Raji (cell line): ENCODE measurements around the gene NACC1.

Experiments used
- POLR2A ChIP-seq: IDR thresholded peaks from 2 replicates; pipeline ENCODE4 v1.6.1; 2011; ENCODE audit warnings: low read depth, low read length, control low read depth; ENCODE audit not compliant: insufficient read depth

Gene NACC1

DNA sequence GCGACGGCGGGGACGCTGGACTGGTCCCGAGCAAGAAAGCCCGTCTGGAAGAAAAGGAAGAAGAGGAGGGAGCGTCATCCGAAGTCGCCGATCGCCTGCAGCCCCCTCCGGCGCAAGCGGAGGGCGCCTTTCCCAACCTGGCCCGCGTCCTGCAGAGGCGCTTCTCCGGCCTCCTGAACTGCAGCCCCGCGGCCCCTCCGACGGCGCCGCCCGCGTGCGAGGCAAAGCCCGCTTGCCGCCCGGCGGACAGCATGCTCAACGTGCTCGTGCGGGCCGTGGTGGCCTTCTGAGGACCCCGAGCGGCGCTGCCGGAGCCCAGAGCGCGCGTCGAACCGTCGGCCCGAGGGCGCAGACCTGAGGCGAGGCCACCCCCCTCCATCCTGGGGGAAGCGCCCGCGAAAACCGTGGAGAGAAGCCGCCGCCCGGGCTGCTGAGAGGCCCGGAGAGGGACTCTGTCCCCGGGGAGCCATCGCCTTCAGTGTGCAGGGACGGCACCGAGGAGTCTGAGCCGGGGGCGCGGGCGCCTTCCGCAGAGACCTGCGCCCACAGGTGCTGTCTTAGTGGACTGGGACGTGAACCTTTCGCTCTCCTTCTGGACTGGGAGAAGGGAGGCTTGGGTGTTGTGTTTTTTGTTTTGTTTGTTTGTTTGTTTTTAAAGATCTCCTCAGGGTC, 35.6 kb downstream of the NACC1 start:
- peak; percentile 4; the same call in 1 of the 2 replicates for TF ChIP-seq POLR2A

DNA sequence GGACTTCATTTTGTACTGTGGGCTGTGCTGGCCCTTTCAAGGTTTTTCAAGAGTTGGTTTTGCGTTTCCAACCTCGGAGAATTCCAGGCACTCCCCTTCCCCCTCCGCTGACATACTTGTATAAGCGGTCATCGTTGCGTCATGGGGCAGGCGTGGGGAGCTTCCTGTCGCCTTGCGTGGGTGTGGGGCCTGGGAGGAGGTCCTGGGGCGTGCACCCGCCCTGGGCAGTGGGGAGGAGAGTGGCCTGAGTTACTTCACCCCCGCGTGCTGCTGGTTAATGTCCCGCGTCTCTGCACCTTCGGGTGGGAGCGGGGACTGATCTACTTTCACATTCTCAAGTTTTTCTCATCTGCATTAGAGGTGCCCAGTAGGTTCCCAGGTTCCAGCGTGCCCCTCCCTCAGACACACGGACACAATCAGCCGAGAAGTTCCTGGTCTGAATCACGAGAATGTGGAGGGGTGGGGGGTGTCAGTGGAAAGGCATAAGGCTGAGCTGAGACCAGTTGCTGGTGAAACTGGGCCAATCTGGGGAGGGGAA, 36.2 kb downstream of the NACC1 start:
- peak; percentile 18; the same call in 1 of the 2 replicates for TF ChIP-seq POLR2A

DNA sequence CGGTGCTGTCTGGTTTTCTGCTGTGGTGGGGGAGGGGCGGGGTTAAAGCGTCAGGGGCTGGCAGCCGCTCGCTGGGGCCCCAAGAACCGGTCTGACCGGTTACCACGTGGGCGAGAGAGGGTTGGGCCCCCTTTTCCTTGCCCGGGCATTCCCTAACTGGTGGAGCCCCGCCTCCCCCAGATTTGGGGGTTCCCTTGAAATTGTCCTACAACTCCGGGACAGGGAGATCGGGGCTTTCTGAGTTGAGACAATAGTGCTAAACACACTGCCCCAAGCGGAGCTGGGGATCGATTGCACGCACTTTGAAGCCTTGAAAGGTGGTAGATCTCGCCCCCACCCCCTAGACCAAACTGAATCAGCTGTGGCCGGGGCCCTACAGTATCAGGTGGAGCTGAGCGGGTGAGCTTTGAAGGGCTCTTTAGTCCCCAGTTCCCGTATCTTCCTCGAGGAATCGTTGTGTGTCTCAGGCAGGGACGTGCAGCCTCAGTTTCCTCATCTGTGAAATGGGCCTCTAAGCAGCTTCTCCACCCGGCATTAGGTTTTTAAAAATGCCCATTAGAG, 36.9 kb downstream of the NACC1 start:
- TF ChIP-seq POLR2A = no peak; the same call in none of the 2 replicates

GRCh38 chr19:13155472-13156359, 37.7 kb downstream of the NACC1 start:
- TF ChIP-seq POLR2A = 0 out of 2 replicates have a peak, but pooled peaks have one; percentile 6

DNA sequence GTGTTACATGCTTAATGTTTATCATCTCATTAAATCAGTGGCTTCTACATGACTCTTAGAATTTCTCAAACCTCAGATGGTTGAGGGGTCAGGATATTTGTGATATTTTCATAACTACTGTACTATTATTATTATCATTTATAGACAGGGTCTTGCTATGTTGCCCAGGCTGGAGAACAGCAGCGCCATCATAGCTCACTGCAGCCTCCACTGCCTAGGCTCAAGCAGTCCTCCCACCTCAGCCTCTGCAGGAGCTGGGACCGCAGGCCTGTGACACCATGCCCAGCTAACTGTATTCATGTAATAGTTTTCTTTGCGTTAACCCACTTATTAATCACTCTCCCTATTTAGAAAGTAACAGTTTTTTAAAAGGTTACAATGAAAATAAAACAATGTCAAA, 41.6 kb downstream of the NACC1 start:
- TF ChIP-seq POLR2A = no peak

- TF ChIP-seq POLR2A = no peak
Observed at GRCh38 chr19:13160557-13160956, 42.5 kb downstream of the NACC1 start.

DNA sequence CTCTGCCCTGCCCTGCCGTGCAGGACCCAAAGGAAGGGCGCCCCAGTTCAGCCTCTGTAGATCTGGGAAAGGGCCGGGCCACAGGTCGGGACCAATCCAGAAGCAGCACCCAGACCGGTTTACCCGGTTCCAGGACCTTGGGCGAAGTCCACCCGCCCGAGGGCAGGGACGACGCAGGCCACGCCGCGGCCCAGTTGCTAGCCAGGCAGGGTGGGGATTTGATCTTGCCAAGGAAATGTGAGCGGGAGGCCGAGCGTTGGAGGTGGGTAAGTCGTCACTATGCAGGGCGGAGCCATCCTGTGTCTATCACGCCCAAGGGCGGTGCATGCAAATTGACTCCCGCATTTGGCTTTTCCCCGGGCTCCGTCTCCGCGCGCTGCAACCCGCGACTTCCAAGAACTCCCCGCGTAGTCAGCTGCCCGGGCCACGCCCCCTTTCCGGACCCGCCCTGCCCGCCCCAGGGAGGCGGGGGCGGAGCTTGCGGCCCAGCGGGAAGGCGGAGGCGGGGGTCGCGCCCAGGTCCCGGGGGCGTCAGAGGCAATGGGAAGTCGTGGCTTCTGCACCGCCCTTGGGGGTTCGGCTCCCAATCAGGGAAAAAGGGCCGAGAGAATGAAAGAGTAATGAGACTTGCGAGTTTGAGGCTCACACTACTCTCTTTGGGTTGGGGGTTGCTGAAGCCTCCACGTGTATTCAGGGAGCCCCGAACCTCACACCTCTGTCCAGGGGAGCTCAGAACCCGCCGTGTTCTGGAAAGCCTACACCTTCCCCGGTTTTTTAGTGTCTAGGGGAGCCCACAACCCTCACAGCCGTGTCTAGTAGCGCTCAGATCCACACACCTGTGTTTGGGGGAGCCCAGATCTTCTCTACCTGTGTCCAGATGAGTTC, 44.9 kb downstream of the NACC1 start:
- TF ChIP-seq POLR2A = peak; percentile 54; the same call in 1 of the 2 replicates

DNA sequence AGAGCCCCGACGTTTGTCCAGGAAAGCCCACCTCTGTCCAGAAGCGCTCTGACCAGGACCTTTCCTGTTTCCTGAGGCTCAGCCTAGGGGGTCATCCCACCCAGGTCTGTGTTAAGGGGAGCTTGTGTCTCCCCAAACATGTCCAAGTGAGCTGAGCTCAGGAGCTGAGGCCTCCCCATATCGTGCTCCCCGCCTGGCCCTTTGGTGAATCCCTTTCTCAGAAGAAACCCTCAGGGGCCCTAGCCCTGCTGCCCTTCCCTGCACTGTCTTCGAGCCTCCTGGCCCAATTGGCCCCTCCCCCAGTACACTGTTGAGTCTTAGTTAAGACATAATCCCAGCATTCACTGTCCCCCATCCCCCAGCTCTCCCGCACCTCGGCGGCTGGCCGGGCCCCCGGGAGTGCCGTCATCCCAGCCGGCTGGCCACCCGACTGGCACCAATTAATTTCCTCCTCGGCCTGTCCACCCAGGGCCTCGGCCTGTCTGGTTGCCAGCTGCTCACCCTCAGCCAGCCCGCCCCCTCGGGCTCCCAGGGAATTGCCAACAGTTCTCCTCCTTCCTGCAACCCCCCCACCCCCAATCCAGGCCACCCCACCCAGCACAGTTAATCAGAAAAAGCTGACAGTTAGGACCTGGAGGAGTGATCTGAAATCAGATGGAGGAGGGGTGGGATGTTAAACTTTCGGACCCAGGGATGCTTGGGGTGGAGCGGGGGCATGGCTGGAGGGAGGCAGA, 45.7 kb downstream of the NACC1 start:
- TF ChIP-seq POLR2A = no peak

DNA sequence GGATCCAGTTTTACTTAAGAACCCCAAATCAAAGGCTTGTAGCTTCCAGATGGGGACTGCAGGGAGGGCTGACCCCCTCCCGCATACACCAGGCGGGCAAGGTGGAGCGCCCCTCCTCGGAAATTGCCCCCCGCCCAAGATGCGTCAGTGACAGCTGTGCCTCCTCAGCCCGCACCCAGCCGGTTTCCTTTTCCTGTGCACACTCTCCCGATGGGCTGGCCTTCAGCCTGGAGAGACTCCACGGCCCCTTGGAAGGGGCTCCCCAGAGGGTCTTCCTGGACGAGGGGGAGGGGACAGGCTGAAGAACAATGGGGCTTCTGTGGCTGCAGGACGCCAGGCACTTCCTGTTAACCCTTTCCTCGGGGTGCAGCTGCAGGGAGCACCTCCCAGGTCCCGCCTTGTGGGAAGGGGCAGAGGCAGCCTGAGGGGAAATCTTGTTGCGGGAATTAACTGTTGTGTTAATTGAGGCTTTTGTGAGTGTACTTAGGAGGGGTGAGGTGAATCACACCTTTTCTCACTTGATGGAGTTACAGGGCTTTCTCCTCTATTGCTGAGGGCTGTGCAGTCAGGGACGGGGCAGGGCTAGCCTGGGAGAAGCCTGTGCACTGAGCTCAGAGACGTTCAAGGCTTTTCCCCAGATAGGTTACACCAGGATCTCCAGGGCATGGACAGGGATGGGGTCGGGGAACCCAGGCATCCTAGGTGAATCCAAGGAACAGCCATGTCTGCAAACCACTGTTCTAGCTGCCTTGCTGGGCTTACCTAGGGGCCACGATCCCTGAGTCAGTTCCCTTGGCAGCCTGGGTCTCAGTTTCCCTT, 46.5 kb downstream of the NACC1 start:
- TF ChIP-seq POLR2A = no peak

GRCh38 chr19:13165162-13165997, 47.3 kb downstream of the NACC1 start:
- TF ChIP-seq POLR2A = no peak

DNA sequence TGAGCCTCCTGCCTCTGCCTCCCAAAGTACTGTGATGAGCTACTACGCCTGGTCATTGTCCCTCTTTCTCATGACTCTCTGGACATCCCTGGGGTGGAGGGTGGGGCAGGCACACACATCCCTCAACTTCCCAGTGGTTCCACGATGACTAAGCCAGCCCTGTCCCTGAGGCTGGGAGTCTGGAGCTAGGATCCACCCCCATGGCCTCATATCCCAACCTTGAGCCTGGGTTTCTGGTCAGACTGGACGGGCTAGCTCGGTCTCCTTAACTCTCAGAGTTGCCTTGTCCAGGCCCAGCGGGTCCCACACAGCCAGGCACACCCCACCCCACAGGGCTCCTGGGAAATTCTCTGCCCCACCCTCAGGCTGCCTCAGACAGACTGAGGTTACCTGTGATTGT, 51.7 kb downstream of the NACC1 start:
- TF ChIP-seq POLR2A = no peak

GRCh38 chr19:13171146-13171545, 53.1 kb downstream of the NACC1 start:
- no peak for TF ChIP-seq POLR2A

GRCh38 chr19:13172346-13173138, 54.5 kb downstream of the NACC1 start:
- no peak for TF ChIP-seq POLR2A
